Stimulated activated CD4-positive, alpha-beta T cell treated with anti-CD3 and anti-CD28 coated beads, Interleukin-15, amount 100 ng/mL, for 1 hour (primary cell): ENCODE data around the gene WBP2.
A peak's percentile ranks its signal among the peaks of the same experiment; 100 is the strongest.

Experiments used
- DNase-seq, 2 donors: peaks; one replicate each; pipeline ENCODE4 v3.0.0-alpha.2; 2020; ENCODE audit warnings: low read depth in 1 of 2, low spot score in 1 of 2

The WBP2 gene

DNA sequence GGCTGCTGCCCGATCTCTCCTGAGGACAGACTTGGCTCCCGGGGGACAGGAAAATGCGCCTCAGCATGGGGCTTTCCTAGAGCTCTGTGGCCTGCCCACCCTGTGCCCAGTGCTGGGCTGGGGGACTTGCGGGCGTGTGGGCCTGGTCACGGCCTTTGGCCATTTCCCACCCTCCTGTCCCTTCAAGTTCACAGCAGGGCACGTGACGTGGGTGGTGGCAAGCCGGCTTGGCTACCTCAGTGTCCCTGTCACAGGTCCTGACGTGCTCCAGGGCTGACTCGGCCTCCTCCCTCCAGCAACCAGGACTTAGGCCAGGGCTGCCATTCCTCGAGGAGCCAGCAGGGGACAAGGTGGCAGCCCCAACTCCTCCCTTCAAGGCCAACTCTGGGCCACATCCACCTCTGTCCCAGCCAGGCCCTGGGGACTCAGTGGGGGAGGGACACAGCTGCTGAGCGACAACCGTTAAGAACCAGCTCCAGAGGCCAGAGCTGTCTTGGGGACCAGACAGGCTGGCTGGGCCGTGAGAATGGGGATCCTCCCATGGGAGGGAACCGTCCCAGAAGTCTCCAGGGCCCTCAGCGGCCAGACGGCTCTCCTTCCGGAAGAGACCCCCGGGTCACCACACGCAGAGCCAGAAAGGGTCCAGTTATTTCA lies 9.9 kb downstream of the WBP2 start:
- DNase-seq = peak in 1 of 2 donors; percentile 52

- no peak for DNase-seq
Measured at GRCh38 chr17:75844530-75845057, 10.5 kb downstream of the WBP2 start.

GRCh38 chr17:75843577-75844529 lies 11.3 kb downstream of the WBP2 start, which contains the start of gene UNC13D:
UNC13D (minus strand) TSS chr17:75844404; CDS start chr17:75844337, 67 bp downstream.
- DNase-seq = peak in 1 of 2 donors; percentile 44

GRCh38 chr17:75842963-75843576 lies 12.1 kb downstream of the WBP2 start:
- no peak for DNase-seq

- DNase-seq = no peak
Measured at GRCh38 chr17:75842411-75842810, 12.7 kb downstream of the WBP2 start.

DNA sequence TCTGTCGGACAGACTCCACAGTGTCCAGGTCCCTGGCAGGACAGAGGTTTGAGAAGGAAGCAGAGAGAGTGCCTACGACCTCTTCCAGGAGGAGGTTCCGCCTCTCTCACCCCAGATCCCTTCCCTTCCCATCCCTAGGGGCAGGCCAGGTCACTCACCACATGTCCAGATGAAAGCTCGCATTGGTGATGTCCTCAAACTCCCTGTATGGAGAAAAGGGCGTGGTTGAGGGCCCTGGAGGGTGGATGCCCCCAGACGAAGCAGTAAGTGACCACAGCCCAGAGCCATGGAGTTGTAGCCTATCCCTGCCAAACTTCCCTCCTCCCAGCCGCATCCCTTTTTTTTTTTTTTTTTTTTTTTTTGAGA lies 14.4 kb downstream of the WBP2 start:
- no peak for DNase-seq

DNA sequence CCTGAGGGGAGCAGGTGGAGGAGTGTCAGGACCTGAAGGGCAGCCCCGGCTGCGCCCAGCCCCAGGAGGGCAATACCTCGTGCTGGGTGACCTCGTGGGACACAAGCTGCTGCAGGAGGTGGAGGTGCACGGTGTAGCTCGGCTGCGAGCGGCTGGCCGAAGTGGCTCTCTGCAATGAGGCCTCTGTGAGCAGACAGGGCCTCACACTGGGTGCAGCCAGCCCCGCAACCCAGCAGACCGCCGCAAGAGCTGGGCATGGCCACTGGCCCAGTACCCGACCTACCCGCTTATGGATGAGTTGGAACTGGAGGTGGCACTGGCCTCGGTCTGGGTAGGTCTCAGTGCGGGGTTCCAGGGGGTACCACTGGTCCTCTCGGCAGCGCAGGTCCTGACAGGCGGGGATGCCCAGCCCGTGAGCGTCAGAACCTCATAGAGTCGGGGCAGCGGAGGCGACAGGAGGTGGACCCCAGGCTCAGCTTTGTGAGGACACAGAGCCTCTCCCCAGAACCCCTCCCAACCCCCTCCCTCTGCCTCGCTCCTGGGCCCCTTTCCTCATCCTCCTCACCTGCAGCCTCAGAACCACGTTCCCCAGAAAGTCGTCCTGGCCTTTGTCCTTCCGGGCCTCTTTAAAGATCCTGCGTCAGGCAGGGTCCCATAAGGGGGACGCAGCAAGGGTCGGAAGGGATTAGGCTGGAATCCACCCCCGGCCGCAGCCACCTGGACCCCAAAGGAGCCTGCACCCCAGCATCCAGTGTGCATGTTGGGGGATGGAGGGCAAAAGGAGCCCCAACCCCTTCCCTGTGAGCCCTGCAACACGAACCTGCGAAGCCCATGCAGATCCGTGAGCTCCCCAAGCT lies 15.0 kb downstream of the WBP2 start:
- DNase-seq = no peak

GRCh38 chr17:75838410-75838809 lies 16.7 kb downstream of the WBP2 start:
- no peak for DNase-seq

- no peak for DNase-seq
Measured at GRCh38 chr17:75837899-75838298, 17.2 kb downstream of the WBP2 start.

GRCh38 chr17:75836605-75837004 lies 18.5 kb downstream of the WBP2 start:
- DNase-seq = no peak

DNA sequence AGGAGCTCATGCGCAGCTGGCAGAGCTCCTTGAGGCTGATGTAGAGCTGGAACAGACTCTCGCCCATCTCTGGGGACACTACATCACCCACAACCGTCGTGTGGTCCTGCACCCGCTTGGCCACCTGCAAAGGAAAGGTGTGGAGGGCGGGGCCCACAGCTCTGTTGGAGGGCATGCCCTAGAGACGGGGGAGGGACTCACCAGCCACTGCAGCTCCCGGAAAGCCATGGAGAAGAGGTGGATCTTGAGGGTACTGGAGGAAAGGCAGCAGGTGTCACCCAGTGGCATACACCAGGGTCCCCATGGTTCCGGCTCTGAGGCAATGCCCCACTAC lies 19.5 kb downstream of the WBP2 start:
- no peak for DNase-seq

DNA sequence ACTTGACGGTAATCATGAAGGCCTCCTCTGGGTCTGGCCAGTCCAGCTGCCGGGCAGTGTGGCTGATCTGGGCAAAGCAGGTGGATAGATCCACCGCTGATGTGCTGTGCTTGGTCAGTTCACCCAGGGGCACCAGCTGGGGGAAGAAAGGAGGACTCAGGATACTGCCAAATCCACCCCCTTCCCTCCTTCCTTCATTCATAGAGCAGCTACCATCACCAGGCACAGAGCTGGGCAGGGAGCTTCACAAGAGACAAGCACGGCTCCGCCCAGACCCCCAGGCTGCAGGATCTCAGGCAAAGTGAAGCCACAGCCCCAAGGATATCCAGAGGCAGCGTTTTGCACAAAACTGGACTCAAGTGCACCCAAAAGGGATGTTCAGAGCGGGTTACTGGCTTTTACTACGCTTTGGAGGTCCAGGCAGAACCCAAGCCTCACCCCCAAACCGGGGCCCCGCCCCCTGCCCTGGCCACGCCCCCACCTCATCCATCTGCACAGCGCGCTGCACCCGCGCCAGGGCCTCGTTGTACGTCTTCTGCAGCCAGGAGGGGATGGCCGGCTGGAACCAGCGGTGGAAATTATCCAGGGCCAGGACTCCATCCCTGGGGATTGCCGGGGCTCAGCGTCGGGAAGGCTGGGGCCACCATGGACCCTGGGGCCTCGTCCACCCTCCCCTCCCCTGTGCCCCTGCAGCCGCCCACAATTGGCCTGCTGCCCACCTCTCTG lies 20.0 kb downstream of the WBP2 start:
- no peak for DNase-seq

DNA sequence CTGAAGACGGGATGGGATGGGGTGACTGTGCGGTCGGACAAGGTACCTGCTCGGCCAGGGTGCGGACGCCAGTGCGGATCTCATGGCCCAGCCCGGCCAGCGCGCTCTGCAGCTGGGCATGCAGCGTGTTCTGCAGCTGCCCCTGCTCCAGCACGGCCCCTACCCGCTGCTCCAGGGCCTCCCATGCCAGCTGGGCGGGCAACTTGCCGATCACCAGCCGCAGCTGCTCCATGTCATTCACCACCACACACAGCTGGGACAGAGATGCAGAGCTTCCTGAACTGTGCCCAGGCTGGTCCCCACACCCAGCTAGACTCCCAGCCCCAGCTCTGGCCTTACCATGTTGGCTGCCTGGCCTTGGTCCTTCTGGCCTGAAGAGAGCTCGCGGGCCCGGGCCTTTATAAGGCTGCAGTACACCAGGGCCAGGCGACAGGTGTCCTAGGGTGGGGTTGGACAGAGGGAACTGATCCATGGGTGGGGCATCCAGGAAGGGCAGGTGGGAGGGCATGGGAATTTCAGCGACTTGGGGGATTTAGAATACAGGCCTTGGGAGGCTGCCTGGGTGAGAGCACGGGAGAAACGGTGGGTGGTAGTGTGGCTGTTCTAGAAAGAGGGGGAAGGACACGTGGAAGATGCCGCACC lies 20.7 kb downstream of the WBP2 start:
- no peak for DNase-seq

DNA sequence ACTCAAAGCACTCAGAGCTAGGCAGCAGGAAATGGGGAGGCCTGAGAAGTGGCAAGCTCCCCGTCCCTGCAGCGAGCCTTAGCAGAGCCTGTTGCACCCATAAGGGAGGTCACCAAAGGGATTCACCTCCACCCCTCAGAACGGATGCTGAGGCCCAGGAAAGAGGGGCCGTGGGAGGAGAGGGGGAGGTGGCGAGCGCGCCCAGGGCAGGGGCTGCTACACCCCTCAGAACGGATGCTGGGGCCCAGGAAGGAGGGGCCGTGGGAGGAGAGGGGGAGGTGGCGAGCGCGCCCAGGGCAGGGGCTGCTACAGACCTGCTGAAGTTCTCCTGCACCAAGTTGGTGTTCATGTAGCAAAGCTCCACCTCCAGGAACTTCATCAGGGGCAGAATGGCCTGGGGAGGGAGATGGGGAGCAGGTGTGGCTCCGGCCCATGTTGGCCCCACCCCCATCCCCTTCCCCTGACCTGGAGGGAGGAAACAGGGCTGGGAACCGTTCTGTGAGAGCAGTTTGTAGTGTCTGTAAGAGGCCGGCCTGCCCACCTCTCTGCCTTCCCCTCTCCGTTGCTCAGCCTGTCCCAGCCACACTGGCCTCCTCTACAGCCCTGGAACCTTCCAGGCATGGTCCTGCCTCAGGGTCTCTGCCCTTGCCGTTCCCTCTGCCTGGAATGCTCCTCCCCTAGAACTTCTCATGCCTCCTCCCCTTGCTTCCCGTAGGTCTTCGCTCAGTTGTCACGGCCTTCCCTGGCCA lies 22.3 kb downstream of the WBP2 start:
- no peak for DNase-seq

DNA sequence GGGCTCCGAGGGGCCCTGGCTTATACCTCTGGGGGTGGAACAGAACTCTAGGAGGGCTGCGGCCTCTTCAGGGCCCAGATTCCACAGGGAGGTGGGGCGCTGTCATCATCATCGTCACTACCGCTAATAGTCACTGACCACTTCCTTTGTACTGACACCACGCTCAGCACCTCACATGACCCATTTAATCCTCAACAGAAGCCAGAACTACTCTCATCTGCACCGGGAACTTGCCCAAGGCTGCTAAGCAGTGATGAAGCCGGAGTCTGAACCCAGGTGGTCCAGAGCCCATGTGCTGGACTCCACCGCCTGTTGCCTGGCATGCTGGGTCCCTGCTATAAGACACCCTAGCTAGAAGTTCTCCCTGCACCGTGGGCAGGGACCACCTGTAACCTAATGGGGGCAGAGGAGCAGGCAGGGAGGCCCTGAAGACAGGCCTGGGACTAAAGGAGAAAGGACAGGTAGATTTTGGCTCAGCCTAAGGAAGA lies 22.9 kb downstream of the WBP2 start:
- DNase-seq = no peak

DNA sequence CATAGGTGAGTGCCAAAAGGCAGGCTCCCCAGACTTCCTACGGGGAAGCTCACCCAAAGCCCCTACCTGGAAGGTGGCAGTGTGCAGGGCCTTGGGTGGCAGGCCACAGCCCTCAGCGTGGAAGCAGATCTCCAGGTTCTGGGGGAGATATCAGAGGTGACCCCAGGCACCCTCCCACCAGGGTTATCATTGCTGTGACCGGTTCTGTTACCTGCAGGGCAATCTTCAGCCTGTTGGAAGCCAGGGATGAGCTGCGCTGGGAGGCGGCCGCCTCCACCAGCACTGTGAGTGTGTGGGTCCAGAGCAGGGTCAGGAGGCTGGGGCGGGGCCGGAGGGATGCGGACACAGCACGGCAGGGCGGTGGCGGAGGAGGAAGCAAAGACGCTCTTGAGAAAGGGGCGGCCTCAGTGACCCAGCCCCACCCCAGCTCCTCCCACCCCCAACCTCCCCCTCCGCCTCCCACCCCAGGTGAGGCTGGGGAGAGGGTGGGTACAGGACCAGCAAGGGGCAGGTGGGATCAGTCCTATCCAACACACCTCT lies 24.0 kb downstream of the WBP2 start:
- DNase-seq = no peak

GRCh38 chr17:75830164-75831031 lies 24.7 kb downstream of the WBP2 start:
- peak in 1 of 2 donors; percentile 33 for DNase-seq

GRCh38 chr17:75829747-75830146 lies 25.4 kb downstream of the WBP2 start:
- DNase-seq = no peak
